Endothelial cell of umbilical vein (primary cell): Measurements from ENCODE around the gene COL20A1. TPM values are rescaled to one million over a fixed set of nuclear protein-coding genes. Genes with fewer than 3 reads are reported as not detected.

Experiments used
- BruUV-seq: library from RNA; stranded (reverse); fragments of 400-500 nt; replicated peaks from 2 replicates; lab custom pipeline; 2021; lab: Mats Ljungman, UMichigan
- CTCF ChIA-PET: fragments of 300-600, 350-600 bp; sonication (Branson Sonifier 250); formaldehyde crosslinking; loops from one replicate; lab custom pipeline; 2021; ENCODE audit warnings: antibody characterized with exemption, inconsistent platforms; lab: Charles Lee
- POLR2A ChIA-PET: fragments of 300-600, 350-600 bp; sonication (Branson Sonifier 250); formaldehyde crosslinking; loops from one replicate; lab custom pipeline; 2021; ENCODE audit warnings: antibody characterized with exemption, inconsistent platforms; lab: Charles Lee
- DNase-seq: peaks from one replicate; pipeline ENCODE4 v3.0.0-alpha.2; 2011; ENCODE audit warnings: low read depth, low spot score
- FAIRE-seq: peaks from 2 replicates; lab custom pipeline; 2011; peaks lifted over from hg19 to GRCh38; lab: Jason Lieb, UNC
- H2AFZ ChIP-seq: 2 replicates; pipeline ENCODE4 v1.6.0; 2012; ENCODE audit warnings: low read depth, low read length, control low read depth, inconsistent platforms
- H3K27ac ChIP-seq: 2 replicates; pipeline ENCODE4 v1.5.1; 2011; ENCODE audit warnings: low read depth, mild to moderate bottlenecking, control low read depth, low read length, moderate library complexity; ENCODE audit not compliant: insufficient read depth
- H3K27me3 ChIP-seq, 2 experiments: 2 replicates each; pipeline versions ENCODE4 v1.6.0 to v1.6.1; 2011; ENCODE audit warnings: low read length in 2 of 2, mixed read lengths in 1 of 2; ENCODE audit not compliant: control insufficient read depth in 2 of 2, insufficient read depth in 2 of 2
- H3K36me3 ChIP-seq, 2 experiments: 2 replicates in 1 of 2; 3 replicates in 1 of 2; pipeline ENCODE4 v1.5.1; 2011; ENCODE audit warnings: low read length in 2 of 2, mild to moderate bottlenecking in 1 of 2, moderate library complexity in 1 of 2; ENCODE audit not compliant: control insufficient read depth in 2 of 2, insufficient read depth in 2 of 2; ENCODE audit errors: extremely low read depth in 1 of 2
- H3K4me1 ChIP-seq: 3 replicates; pipeline ENCODE4 v1.5.1; 2011; ENCODE audit warnings: mild to moderate bottlenecking, low read length; ENCODE audit not compliant: control insufficient read depth, insufficient read depth; ENCODE audit errors: extremely low read depth
- H3K4me2 ChIP-seq: 2 replicates; pipeline ENCODE4 v1.6.1; 2011; ENCODE audit warnings: low read length, control low read depth, mixed read lengths; ENCODE audit not compliant: insufficient read depth
- H3K4me3 ChIP-seq, 3 experiments: fragments of 200-600 bp in 1 of 3; sonication (generic), shearing (Covaris generic) in 1 of 3; replicated peaks in 1 of 3; 2 replicates each; pipeline ENCODE4 v1.5.1; 2011 to 2016; ENCODE audit warnings: control low read depth in 3 of 3, low read length in 3 of 3, mild to moderate bottlenecking in 2 of 3, inconsistent platforms in 1 of 3, low read depth in 1 of 3, moderate library complexity in 1 of 3; ENCODE audit not compliant: insufficient read depth in 1 of 3
- H3K79me2 ChIP-seq: 2 replicates; pipeline ENCODE4 v1.6.0; 2012; ENCODE audit warnings: low read length, inconsistent platforms; ENCODE audit not compliant: control insufficient read depth, insufficient read depth
- H3K9ac ChIP-seq: replicated peaks from 2 replicates; pipeline ENCODE3; 2011; ENCODE audit warnings: low read length, control low read depth; ENCODE audit not compliant: insufficient read depth; ENCODE audit errors: extremely low read depth
- H3K9me1 ChIP-seq: replicated peaks from 3 replicates; pipeline ENCODE4 v1.6.0; 2011; ENCODE audit warnings: mild to moderate bottlenecking, low read length; ENCODE audit not compliant: control insufficient read depth, insufficient read depth; ENCODE audit errors: extremely low read depth
- H3K9me3 ChIP-seq: replicated peaks from 2 replicates; pipeline ENCODE4 v1.5.1; 2012; ENCODE audit warnings: low read length, inconsistent platforms; ENCODE audit not compliant: control insufficient read depth, insufficient read depth
- H4K20me1 ChIP-seq: replicated peaks from 2 replicates; pipeline ENCODE3; 2011; ENCODE audit warnings: mild to moderate bottlenecking, low read length; ENCODE audit not compliant: control insufficient read depth, insufficient read depth; ENCODE audit errors: extremely low read depth
- CTCF ChIP-seq, 2 donors: IDR thresholded peaks; 1 replicate in 1 of 2; 2 replicates in 1 of 2; pipeline ENCODE4 v1.5.1; 2011; ENCODE audit warnings: low read length in 2 of 2, mild to moderate bottlenecking in 2 of 2, moderate library complexity in 2 of 2, control low read depth in 1 of 2, inconsistent platforms in 1 of 2, low read depth in 1 of 2; ENCODE audit not compliant: insufficient read depth in 1 of 2; ENCODE audit errors: extremely low read depth in 1 of 2
- EZH2 ChIP-seq: IDR thresholded peaks from 2 replicates; pipeline ENCODE4 v1.6.1; 2012; ENCODE audit warnings: borderline replicate concordance, low read depth, mild to moderate bottlenecking, moderate library complexity, low read length, inconsistent platforms; ENCODE audit not compliant: severe bottlenecking
- FOS ChIP-seq: IDR thresholded peaks from 2 replicates; pipeline ENCODE4 v1.6.1; 2011; ENCODE audit warnings: mild to moderate bottlenecking, low read length, moderate library complexity, borderline replicate concordance; ENCODE audit not compliant: insufficient read depth
- GATA2 ChIP-seq: IDR thresholded peaks from 2 replicates; pipeline ENCODE4 v1.7.0; 2011; ENCODE audit warnings: low read depth, mild to moderate bottlenecking, moderate library complexity, mixed read lengths, low read length; ENCODE audit not compliant: insufficient read length, insufficient read depth
- JUN ChIP-seq: IDR thresholded peaks from 2 replicates; pipeline ENCODE4 v1.6.1; 2011; ENCODE audit warnings: borderline replicate concordance, low read depth; ENCODE audit not compliant: insufficient read length, insufficient read depth
- MAX ChIP-seq: IDR thresholded peaks from 2 replicates; pipeline ENCODE4 v1.6.1; 2011; ENCODE audit not compliant: insufficient read depth, insufficient read length
- MYC ChIP-seq: IDR thresholded peaks from one replicate; pipeline ENCODE4 v1.6.1; 2011; ENCODE audit warnings: mild to moderate bottlenecking, low read depth, low read length
- POLR2A ChIP-seq: IDR thresholded peaks from 2 replicates; pipeline ENCODE4 v1.6.1; 2012; ENCODE audit warnings: low read depth, mild to moderate bottlenecking, control low read depth, low read length
- POLR2AphosphoS5 ChIP-seq: IDR thresholded peaks from 2 replicates; pipeline ENCODE4 v1.6.1; 2012; ENCODE audit warnings: low read depth, mild to moderate bottlenecking, control low read depth, low read length, moderate library complexity; ENCODE audit not compliant: insufficient read depth
- dilution Hi-C: fragments of 300-500 bp; cut with MboI; formaldehyde crosslinking; loops from one replicate; pipeline ENCODE4 v1.15.0; 2019; ENCODE audit warnings: low sequenced_read_pairs; ENCODE audit not compliant: extremely low pct_ligation_motif_present
- intact Hi-C: fragments of 100-400 bp; cut with micrococcal nuclease; formaldehyde crosslinking; loops from one replicate; pipeline ENCODE4 v1.10.0; 2022
- polyA plus RNA-seq, 4 experiments: library from polyadenylated mRNA; depleted of rRNA in 3 of 4; stranded (reverse) in 3 of 4; unstranded in 1 of 4; fragments of >200 nt; gene quantifications; 2 replicates each; pipeline versions ENCODE4 v1.2.1 to v1.2.3, GENCODE V29; 2011 to 2012; ENCODE audit warnings: missing spikeins in 1 of 4
- total RNA-seq: library from RNA; stranded (reverse); gene quantifications from 2 replicates; pipeline ENCODE4 v1.2.3, GENCODE V29; 2021

COL20A1 gene
- total and polyA plus RNA-seq, 2 donors (not counting 3 experiments of a cell fraction or from before 2014, with no cell fraction given): not detected

- no peak overlapping the region for H2AFZ ChIP-seq
- peaks cover 4% of the 10 kb centered on the region for H3K9me3 ChIP-seq
- H3K79me2 ChIP-seq: no peaks in the 10 kb centered on the region
- DNase-seq (no peak), FAIRE-seq (no peak)
- no peak overlapping the region for H3K4me3 ChIP-seq
- BruUV-seq: no TSS peak
- CTCF ChIA-PET: interaction anchor here (0.8 to 6.0 kb wide), 4 partner anchors 56 to 327 kb away, joined by 3 to 267 read pairs (median 50); no protein-coding TSS in a partner anchor
- H4K20me1 ChIP-seq: no peaks in the 10 kb centered on the region
- no peaks in the 10 kb centered on the region for H3K9me1 ChIP-seq
- intact Hi-C loops (no loop called here), dilution Hi-C loops (no loop called here)
- H3K4me1 ChIP-seq: no peaks in the 10 kb centered on the region
- no peak overlapping the region for H3K9ac ChIP-seq
- TF ChIP-seq MYC (no peak), MAX (no peak), JUN (no peak), FOS (no peak), EZH2 (no peak), CTCF (IDR thresholded peaks at IDR 0.05; ENCODE audit: extremely low read depth in 1 of 2, insufficient read depth in 1 of 2, low read depth in 1 of 2, low read length in 2 of 2) (no peak), POLR2A (no peak), GATA2 (no peak), POLR2AphosphoS5 (no peak)
- H3K4me2 ChIP-seq: no peak overlapping the region
- H3K36me3 ChIP-seq: no peaks in the 10 kb centered on the region
- POLR2A ChIA-PET: no interaction called here
- no peaks in the 10 kb centered on the region for H3K27me3 ChIP-seq
- H3K27ac ChIP-seq: no peak overlapping the region
These were observed 90.6 kb downstream of the COL20A1 start for GRCh38 chr20:63383556-63383955.
